C4-2B (cell line): ENCODE results near the gene ALAS1.
"Not testable (repeated sequence)": the region's sequence is repeated elsewhere in the genome, so short reads cannot be mapped to it uniquely, and the experiment has no call there.

Experiments used
- H3K27ac ChIP-seq: fragments of 450-650 bp; 2 replicates; pipeline ENCODE4 v1.5.1; 2017
- ZFX ChIP-seq: fragments of 450-650 bp; IDR thresholded peaks from 2 replicates; pipeline ENCODE4 v1.6.1; 2017
- TF ChIP-seq, protein P1 (sequence below): fragments of 450-650 bp; conservative IDR thresholded peaks from 2 replicates; pipeline ENCODE4 v1.5.1; 2017; ENCODE audit warnings: mild to moderate bottlenecking

Gene ALAS1

DNA sequence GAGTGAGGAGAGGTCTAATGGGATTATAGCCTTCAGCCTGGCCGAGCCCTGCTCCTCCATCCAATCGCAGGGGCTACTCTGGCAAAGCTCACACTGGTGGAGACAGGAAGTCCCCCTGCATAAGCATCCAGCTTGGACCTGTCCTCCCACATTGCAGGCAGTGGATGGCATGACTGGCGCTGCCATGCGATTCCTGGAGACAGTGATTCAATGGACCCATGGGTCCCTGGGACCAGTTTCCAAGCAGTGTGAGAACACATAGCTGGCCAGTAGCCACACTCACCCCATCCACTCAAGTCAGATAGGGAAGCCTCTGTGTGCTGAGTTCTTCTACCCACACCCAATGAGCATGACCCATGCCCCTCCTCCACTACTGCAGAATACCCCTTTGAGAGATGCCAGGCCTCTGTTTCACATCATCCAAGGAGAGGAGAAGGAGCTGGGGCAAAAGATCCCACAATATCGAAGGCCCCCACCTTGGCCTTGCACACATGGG lies 25.6 kb upstream of the ALAS1 start:
- no peak overlapping the region for H3K27ac ChIP-seq

DNA sequence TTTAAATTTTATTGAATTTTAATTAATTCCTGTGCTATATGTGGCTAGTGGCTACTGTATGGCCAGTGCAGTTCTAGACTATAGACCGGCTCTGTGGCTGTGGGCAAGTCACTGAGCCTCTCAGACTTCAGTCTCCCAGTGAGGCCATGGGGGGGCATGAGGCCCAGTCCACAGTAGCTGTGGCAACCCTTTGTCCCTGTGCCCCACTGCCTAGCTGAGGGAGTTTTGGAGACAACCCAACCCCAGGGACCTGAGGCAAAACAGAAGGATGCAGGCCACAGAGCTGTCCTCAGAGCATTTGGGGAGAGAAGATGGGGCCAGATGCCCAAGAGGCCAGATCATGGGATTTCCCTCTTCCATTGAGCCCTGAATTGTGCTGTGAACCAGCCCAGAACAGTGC lies 24.9 kb upstream of the ALAS1 start:
- no peak for TF ChIP-seq ZFX
- H3K27ac ChIP-seq, result no peak overlapping the region

More for the DNA sequence above, 25.6 kb upstream of the ALAS1 start:
- no peak for TF ChIP-seq ZFX
- TF ChIP-seq, protein P1, sequence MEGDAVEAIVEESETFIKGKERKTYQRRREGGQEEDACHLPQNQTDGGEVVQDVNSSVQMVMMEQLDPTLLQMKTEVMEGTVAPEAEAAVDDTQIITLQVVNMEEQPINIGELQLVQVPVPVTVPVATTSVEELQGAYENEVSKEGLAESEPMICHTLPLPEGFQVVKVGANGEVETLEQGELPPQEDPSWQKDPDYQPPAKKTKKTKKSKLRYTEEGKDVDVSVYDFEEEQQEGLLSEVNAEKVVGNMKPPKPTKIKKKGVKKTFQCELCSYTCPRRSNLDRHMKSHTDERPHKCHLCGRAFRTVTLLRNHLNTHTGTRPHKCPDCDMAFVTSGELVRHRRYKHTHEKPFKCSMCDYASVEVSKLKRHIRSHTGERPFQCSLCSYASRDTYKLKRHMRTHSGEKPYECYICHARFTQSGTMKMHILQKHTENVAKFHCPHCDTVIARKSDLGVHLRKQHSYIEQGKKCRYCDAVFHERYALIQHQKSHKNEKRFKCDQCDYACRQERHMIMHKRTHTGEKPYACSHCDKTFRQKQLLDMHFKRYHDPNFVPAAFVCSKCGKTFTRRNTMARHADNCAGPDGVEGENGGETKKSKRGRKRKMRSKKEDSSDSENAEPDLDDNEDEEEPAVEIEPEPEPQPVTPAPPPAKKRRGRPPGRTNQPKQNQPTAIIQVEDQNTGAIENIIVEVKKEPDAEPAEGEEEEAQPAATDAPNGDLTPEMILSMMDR, result no peak

DNA sequence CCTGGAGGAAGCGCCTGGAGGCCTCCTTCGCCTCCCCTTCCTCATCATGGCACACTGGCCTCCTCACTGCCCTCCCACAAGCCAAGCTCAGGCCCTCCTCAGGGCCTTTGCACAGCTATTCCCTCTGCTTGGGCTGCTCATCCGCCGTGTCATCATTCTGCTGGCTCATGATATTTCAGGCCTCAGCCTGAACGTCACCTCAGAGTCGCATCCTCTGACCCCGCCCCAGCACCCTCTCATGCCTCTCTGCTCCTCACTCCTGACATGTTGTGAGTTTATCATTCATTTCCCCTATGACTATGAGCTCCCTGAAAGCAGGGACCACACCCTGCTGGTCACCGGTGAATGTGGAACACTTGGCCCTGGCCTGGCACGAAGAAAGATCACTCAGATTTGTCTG lies 23.1 kb upstream of the ALAS1 start:
- no peak for TF ChIP-seq ZFX
- TF ChIP-seq, protein P1, result no peak
- no peak overlapping the region for H3K27ac ChIP-seq

DNA sequence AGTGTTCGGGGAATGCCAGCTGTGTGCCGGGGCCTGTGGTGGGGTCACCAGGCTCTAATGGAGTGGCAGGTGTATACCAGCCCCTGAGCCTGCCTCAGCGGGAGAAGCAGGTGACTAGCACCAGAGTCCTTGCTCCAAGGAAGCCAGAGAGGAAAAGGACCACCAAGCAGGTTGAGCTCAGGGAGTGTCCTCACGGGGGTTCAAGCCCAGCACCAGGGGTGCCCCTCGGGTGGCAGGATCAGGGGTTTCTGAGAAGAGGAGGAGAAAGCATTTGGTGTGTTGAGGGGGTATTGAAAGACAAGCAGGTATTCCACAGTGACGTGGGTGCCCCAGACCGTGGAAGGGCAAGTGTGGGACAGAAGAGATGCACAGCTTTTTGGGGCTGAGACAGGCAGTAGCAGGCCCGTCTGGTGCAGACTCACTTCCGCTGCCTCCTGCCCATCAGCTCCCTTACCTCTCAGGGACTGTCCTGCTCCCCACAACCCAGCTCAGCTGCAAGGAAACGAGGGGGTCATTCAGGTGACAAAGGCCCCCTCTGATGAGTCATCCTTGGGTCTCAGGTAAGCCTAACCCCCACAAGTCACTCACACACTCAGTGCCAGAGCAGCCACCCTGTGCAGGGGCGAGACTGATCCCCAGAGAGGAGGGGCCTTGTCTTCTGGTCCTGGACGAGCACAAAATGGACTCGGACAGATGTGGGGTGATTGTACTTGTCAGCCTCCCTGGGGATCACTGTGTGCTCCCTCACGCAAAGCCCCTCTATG lies 22.4 kb upstream of the ALAS1 start:
- TF ChIP-seq ZFX, result no peak
- H3K27ac ChIP-seq, result no peak overlapping the region

DNA sequence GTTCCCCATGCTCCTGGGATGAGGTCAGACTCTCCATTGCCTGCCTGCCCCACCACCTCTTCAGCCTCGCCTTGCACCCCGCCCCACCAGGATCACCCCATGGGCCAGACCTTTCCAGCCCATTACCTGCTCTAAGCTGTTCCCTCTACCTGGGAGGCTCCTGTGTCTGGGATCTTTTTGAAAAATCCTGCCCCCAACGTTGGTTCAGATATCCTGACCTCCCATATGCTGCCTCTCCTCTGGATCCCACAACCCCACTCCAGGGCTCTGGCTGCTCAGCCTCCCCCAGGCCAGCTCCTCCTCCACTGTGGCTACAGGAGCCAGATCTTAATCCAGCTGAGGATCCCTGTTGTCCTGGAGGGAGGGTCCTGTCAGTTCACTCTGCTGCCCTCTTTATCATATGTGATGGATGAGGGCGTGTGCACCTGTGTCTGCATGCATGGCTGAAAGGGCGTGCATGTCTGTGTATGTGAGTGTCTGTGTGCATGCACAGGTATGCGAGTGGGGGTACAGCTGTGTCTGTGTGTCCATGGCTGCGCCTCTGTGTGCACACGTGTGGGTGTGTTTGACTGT lies 21.7 kb upstream of the ALAS1 start:
- no peak overlapping the region for H3K27ac ChIP-seq

DNA sequence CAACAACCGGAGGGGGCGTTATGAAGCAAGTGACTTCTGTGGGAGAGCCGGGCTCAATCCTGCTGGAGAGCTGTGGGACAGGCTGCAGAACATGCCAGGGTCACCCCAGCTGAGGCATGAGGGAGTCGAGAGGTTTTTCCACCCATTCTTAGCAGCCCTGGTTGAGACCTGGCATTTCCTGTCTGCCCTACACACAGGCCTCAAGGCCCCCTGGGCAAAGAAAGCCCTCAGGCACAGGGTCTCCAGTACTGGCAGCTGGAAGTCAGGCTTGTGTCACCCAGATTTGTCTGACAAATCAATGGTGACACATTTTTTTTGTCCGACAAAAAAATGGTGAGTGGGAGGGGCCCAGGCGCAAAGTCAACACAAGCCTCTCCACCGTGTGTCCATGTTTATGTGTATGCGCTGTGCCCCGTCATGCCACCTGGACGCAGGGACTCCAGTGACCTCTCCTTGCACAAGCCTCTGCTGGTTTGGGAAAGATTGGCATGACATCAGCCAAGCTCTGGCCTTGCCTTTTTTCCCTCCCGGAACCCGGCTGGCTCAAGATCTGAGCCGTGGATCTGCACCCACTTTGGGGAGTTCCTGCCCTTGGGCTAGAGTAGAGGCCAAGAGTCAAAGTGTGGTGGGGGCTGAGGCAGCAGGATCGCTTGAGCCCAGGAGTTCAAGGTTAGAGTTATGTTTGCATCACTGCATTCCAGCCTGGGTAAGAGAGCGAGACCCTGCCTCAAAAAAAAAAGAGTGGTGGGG lies 20.8 kb upstream of the ALAS1 start:
- no peak overlapping the region for H3K27ac ChIP-seq
- no peak for TF ChIP-seq ZFX
- TF ChIP-seq, protein P1, result no peak

More for the DNA sequence above, 21.7 kb upstream of the ALAS1 start:
- TF ChIP-seq ZFX, result no peak
- TF ChIP-seq, protein P1, result no peak

DNA sequence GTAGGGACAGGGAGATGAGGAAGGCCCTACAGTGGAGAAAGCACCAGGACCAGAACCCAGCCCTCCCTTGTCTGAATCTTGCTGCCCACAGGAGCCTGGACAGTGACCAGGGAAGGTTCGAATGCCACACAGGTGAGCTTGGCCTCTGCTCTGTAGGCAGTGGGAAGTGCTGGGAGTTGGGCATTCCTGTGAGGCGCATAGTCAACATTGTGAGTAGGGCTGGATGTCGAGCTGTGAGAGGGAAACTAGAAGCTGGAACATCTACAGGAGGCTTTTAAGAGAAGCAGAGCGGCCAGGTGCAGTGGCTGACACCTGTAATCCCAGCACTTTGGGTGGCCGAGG lies 20.3 kb upstream of the ALAS1 start:
- no peak overlapping the region for H3K27ac ChIP-seq

DNA sequence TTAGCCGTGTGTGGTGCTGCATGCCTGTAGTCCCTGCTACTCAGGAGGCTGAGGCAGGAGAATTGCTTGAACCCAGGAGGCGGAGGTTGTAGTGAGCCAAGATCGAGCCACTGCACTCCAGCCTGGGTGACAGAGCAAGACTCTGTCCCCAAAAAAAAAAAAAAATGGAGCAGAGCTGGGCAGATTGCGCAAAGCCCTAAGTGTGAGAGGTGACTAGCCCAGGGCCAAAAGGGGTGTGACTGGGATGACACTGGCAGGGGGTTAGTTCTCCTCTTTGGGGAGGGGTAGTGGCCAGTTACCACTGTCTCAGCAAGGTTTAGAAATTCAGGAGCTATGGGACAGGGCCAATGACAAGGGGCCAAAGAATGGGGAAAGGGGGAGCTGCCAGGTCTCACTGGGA lies 19.8 kb upstream of the ALAS1 start:
- not testable (repeated sequence) for H3K27ac ChIP-seq

More for the DNA sequence above, 20.3 kb upstream of the ALAS1 start:
- TF ChIP-seq, protein P1, result no peak
- no peak for TF ChIP-seq ZFX
